SK-N-SH (cell line): ENCODE results near the gene FBXL7. TPM values are rescaled to one million over a fixed set of nuclear protein-coding genes. Genes with fewer than 3 reads are reported as not detected.

Experiments
- CTCF ChIA-PET: fragments of 300-600, 350-600 bp; formaldehyde crosslinking; extraction: SDS; loops from one replicate; lab custom pipeline; 2021; lab: Yijun Ruan, JAX
- POLR2A ChIA-PET: fragments of 350-600 bp; sonication (Branson Sonifier 250); formaldehyde crosslinking; extraction: SDS; loops from one replicate; lab custom pipeline; 2020; ENCODE audit warnings: antibody characterized with exemption, inconsistent platforms; lab: Yijun Ruan, JAX
- DNase-seq: peaks from one replicate; pipeline ENCODE4 v3.0.0; 2012
- H2AFZ ChIP-seq: fragments of 200-600 bp; sonication (generic); 2 replicates; pipeline ENCODE4 v1.8.1; 2016; ENCODE audit warnings: antibody characterized with exemption, mild to moderate bottlenecking, low read depth
- H3F3A ChIP-seq: fragments of 200-600 bp; sonication (generic); replicated peaks from 2 replicates; pipeline ENCODE3; 2016; ENCODE audit warnings: antibody characterized with exemption, mild to moderate bottlenecking; ENCODE audit not compliant: insufficient read depth
- H3K27ac ChIP-seq, 2 experiments: fragments of 200-500 bp in 1 of 2; fragments of 200-600 bp in 1 of 2; sonication (Bioruptor generic) in 1 of 2; sonication (generic), shearing (Covaris generic) in 1 of 2; 2 replicates each; pipeline versions ENCODE4 v1.5.1 to v1.6.1; 2014 to 2016; ENCODE audit warnings: low read depth in 2 of 2, inconsistent platforms in 1 of 2, low read length in 1 of 2, mild to moderate bottlenecking in 1 of 2, mixed read lengths in 1 of 2
- H3K27me3 ChIP-seq: fragments of 200-600 bp; sonication (generic), shearing (Covaris generic); 2 replicates; pipeline ENCODE4 v1.6.1; 2016; ENCODE audit warnings: mixed run types; ENCODE audit not compliant: insufficient read depth
- H3K36me3 ChIP-seq, 2 experiments: fragments of 200-500 bp in 1 of 2; fragments of 200-600 bp in 1 of 2; sonication (Bioruptor generic) in 1 of 2; sonication (generic) in 1 of 2; replicated peaks in 1 of 2; 2 replicates each; pipeline versions ENCODE3 to v1.5.1; 2014 to 2016; ENCODE audit warnings: low read length in 1 of 2, mild to moderate bottlenecking in 1 of 2; ENCODE audit not compliant: insufficient read depth in 2 of 2, control insufficient read depth in 1 of 2
- H3K4me1 ChIP-seq, 2 experiments: fragments of 200-500 bp in 1 of 2; fragments of 200-600 bp in 1 of 2; sonication (Bioruptor generic) in 1 of 2; sonication (generic), shearing (Covaris generic) in 1 of 2; 2 replicates each; pipeline versions ENCODE4 v1.5.1 to v1.6.1; 2014 to 2016; ENCODE audit warnings: low read depth in 1 of 2, low read length in 1 of 2, mixed run types in 1 of 2; ENCODE audit not compliant: insufficient read depth in 2 of 2, control insufficient read depth in 1 of 2
- H3K4me2 ChIP-seq: fragments of 200-600 bp; sonication (generic), shearing (Covaris generic); 2 replicates; pipeline ENCODE4 v1.6.1; 2017; ENCODE audit warnings: mixed run types
- H3K4me3 ChIP-seq, 2 experiments: fragments of 200-500 bp in 1 of 2; fragments of 200-600 bp in 1 of 2; sonication (Bioruptor generic) in 1 of 2; sonication (generic), shearing (Covaris generic) in 1 of 2; 2 replicates each; pipeline versions ENCODE4 v1.5.1 to v1.8.1; 2014 to 2016; ENCODE audit warnings: low read depth in 2 of 2, inconsistent platforms in 1 of 2, low read length in 1 of 2, mild to moderate bottlenecking in 1 of 2, mixed read lengths in 1 of 2, moderate library complexity in 1 of 2
- H3K79me2 ChIP-seq: fragments of 200-600 bp; sonication (generic); 2 replicates; pipeline ENCODE4 v1.8.1; 2017; ENCODE audit warnings: mild to moderate bottlenecking; ENCODE audit not compliant: insufficient read depth
- H3K9ac ChIP-seq: fragments of 200-600 bp; sonication (generic); 2 replicates; pipeline ENCODE4 v1.6.1; 2017; ENCODE audit warnings: mixed run types
- H3K9me2 ChIP-seq: fragments of 200-600 bp; sonication (generic); 2 replicates; pipeline ENCODE4 v1.6.1; 2017; ENCODE audit warnings: mixed run types
- H3K9me3 ChIP-seq: fragments of 200-600 bp; sonication (generic); 2 replicates; pipeline ENCODE4 v1.6.1; 2017; ENCODE audit warnings: mixed run types, mild to moderate bottlenecking, moderate library complexity
- H4K20me1 ChIP-seq: fragments of 200-600 bp; sonication (generic); 2 replicates; pipeline ENCODE4 v1.6.1; 2017; ENCODE audit warnings: mild to moderate bottlenecking, mixed run types; ENCODE audit not compliant: insufficient read depth
- ELF1 ChIP-seq: IDR thresholded peaks from 2 replicates; pipeline ENCODE4 v1.4.0; 2012
- FOXM1 ChIP-seq: IDR thresholded peaks from 2 replicates; pipeline ENCODE4 v1.4.0; 2012; ENCODE audit warnings: low read depth, mild to moderate bottlenecking
- MAX ChIP-seq: IDR thresholded peaks from 2 replicates; pipeline ENCODE4 v1.4.0; 2012; ENCODE audit warnings: low read depth
- NFIC ChIP-seq: IDR thresholded peaks from 2 replicates; pipeline ENCODE4 v1.4.0; 2012; ENCODE audit warnings: borderline replicate concordance
- NRF1 ChIP-seq: IDR thresholded peaks from 2 replicates; pipeline ENCODE4 v1.6.1; 2012; ENCODE audit warnings: low read depth, mild to moderate bottlenecking, low read length
- SIN3A ChIP-seq: IDR thresholded peaks from 2 replicates; pipeline ENCODE4 v1.6.1; 2012; ENCODE audit warnings: low read depth, mild to moderate bottlenecking, low read length, moderate library complexity, borderline replicate concordance
- SMC3 ChIP-seq: IDR thresholded peaks from 2 replicates; pipeline ENCODE4 v1.6.1; 2012; ENCODE audit warnings: low read depth, low read length, improper control_type of control experiment
- TAF1 ChIP-seq: IDR thresholded peaks from 2 replicates; pipeline ENCODE4 v1.6.1; 2012; ENCODE audit warnings: low read depth, mild to moderate bottlenecking, low read length, moderate library complexity, borderline replicate concordance
- USF2 ChIP-seq: fragments of 150-350 bp; IDR thresholded peaks from 2 replicates; pipeline ENCODE4 v1.6.1; 2017; ENCODE audit warnings: antibody characterized with exemption, low read length, low read depth, borderline replicate concordance
- WGBS: methylation state at CpG from one replicate; pipeline ENCODE4 v1.1.6; 2017; ENCODE audit warnings: low lambda C conversion rate; 5-methylcytosine and 5-hydroxymethylcytosine counted together
- polyA plus RNA-seq, 3 experiments: library from polyadenylated mRNA; depleted of rRNA; stranded (reverse); fragments of >200 nt; gene quantifications; 2 replicates each; pipeline ENCODE4 v1.2.3, GENCODE V29; 2012

FBXL7 gene
- polyA plus RNA-seq, 1 of the 3 experiments (the other 2 are of a cell fraction): 7.0 TPM

GRCh38 chr5:15496886-15497285, 3.1 kb upstream of the FBXL7 start:
- DNase-seq: no peak
- H3F3A ChIP-seq: peaks cover 6% of the 10 kb centered on the region
- H3K4me3 ChIP-seq: no peak overlapping the region
- H3K27me3 ChIP-seq: no peaks in the 10 kb centered on the region; the same call in 1 of the 2 replicates
- no peak overlapping the region for H2AFZ ChIP-seq
- H4K20me1 ChIP-seq: no peaks in the 10 kb centered on the region
- peaks cover 0 to 8% of the 10 kb centered on the region in 2 experiments; a peak in 2 of 4 replicates for H3K4me1 ChIP-seq
- TF ChIP-seq USF2 (no peak), MAX (no peak), ELF1 (no peak), SMC3 (no peak), TAF1 (no peak), FOXM1 (no peak)
- no peaks in the 10 kb centered on the region for H3K36me3 ChIP-seq
- H3K79me2 ChIP-seq: peaks cover 12% of the 10 kb centered on the region; the same call in 1 of the 2 replicates
- POLR2A ChIA-PET: no interaction called here
- CTCF ChIA-PET: interaction anchor here (0.6 kb wide), 1 partner anchor 291 kb away, joined by 3 read pairs; no protein-coding TSS in a partner anchor
- H3K9me3 ChIP-seq: no peaks in the 10 kb centered on the region
- 71% methylated on average over 3 of the region's 3 CpGs for WGBS
- H3K27ac ChIP-seq: no peak overlapping the region
- no peak overlapping the region for H3K4me2 ChIP-seq
- H3K9ac ChIP-seq: no peak overlapping the region
- H3K9me2 ChIP-seq: no peaks in the 10 kb centered on the region

GRCh38 chr5:15500325-15501001, 483 bp downstream of the FBXL7 start:
- ChIA-PET CTCF (interaction anchor here (0.8 to 2.7 kb wide), 8 partner anchors 9 to 956 kb away, joined by 3 to 7 read pairs (median 4); no protein-coding TSS in a partner anchor), POLR2A (interaction anchor here (0.9 kb wide), 1 partner anchor 459 kb away, joined by 3 read pairs; no protein-coding TSS in a partner anchor)

More at GRCh38 chr5:15500325-15501001, 483 bp downstream of the FBXL7 start:
- H3K9me3 ChIP-seq: no peaks in the 10 kb centered on the region
- TF ChIP-seq NFIC (0 out of 2 replicates have a peak, but pooled peaks have one; percentile 14), NRF1 (no peak), SIN3A (0 out of 2 replicates have a peak, but pooled peaks have one; percentile 12), MAX (peak; percentile 24; the same call in 1 of the 2 replicates)
- H3K36me3 ChIP-seq: peaks cover 5 to 7% of the 10 kb centered on the region in 2 experiments
- H3K4me3 ChIP-seq: peak overlapping the region; percentile 79 to 96
- no peak for DNase-seq
- peaks cover 48% of the 10 kb centered on the region for H3K79me2 ChIP-seq
- 0 out of 2 replicates have a peak, but pooled peaks cover 4% of the 10 kb centered on the region for H4K20me1 ChIP-seq
- WGBS: 0% methylated on average over 6 of the region's 61 CpGs
- peaks cover 0 to 15% of the 10 kb centered on the region in 2 experiments; a peak in 2 of 4 replicates for H3K4me1 ChIP-seq
- no peaks in the 10 kb centered on the region for H3K27me3 ChIP-seq
- no peaks in the 10 kb centered on the region for H3K9me2 ChIP-seq
- H3K27ac ChIP-seq: peak overlapping the region; percentile 62 to 87
- H3F3A ChIP-seq: peaks cover 6% of the 10 kb centered on the region
- peak overlapping the region; percentile 82 for H3K4me2 ChIP-seq
- peak overlapping the region; percentile 76; the same call in 1 of the 2 replicates for H3K9ac ChIP-seq
- H2AFZ ChIP-seq: peak overlapping the region; percentile 69
